ENCODE measurements around the gene ZBTB49.

Gene ZBTB49

DNA sequence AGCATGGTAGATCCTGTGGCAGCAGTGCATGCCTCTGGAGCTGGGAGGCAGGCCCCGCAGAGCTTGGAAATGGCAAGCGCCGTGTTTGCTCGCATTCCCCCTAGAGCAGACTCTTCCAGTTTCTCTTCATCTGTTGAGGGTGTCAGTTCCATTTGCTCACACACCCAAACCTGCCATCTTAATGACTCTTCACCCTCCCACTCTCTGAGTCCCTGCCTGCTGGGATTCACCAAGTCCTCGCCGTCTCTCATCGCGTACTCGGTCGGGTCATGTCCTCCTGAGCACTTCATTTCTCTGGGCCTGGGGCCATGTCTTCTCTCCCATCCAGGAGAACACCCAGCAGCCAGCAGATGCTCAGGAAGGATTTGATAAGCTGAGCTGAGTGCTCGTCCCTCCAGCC is 16.9 kb downstream of the ZBTB49 start:
- Mint-ChIP-seq H3K27ac (no peak overlapping the region), H3K4me1 (peaks cover 14% of the 10 kb centered on the region), H3K36me3 (peaks cover 43% of the 10 kb centered on the region), H3K4me3 (no peak overlapping the region), H3K9me3 (no peaks in the 10 kb centered on the region)
- no peak for DNase-seq (ENCODE audit: low spot score in 2 of 2)
- no peak for ATAC-seq

DNA sequence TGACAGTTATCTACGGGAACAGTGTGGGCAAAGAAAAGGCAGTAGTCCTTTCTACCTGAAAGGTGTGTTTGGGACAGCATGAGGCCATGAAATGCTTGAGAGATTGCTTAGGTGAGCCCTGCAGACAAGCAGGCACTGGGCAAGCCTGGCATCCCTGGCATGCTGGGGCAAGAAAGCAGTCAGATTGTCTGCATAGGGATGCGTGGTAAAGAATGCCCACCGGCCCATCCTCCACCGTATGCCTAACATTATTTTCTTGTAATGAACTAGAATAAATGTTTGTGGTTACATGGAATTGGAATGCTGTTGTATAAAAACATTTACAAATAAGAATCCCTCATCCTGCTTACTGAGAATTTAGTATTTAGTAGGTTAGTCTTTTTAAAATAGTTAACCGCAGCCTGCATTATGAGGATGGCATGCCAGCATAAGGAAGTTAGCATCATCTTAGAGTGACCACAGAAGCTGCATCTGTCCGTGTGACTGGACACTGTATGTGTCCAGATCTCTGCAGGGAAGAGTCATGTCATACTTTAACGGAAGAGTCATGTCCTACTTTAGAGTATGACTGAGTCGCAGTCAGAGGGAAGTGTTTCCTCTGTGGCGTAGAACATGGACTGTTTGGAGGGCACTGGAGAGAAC is 18.9 kb downstream of the ZBTB49 start:
- Mint-ChIP-seq H3K9me3 (no peaks in the 10 kb centered on the region), H3K4me3 (no peak overlapping the region), H3K27ac (no peak overlapping the region), H3K36me3 (peaks cover 38% of the 10 kb centered on the region), H3K4me1 (peaks cover 5% of the 10 kb centered on the region)
- ATAC-seq (no peak), DNase-seq (ENCODE audit: low spot score in 2 of 2) (no peak)

- Mint-ChIP-seq H3K4me1 (no peaks in the 10 kb centered on the region), H3K9me3 (no peaks in the 10 kb centered on the region), H3K4me3 (no peak overlapping the region), H3K36me3 (peaks cover 44% of the 10 kb centered on the region), H3K27ac (no peak overlapping the region)
- no peak for DNase-seq (ENCODE audit: low spot score in 2 of 2)
- ATAC-seq: no peak
Observed at GRCh38 chr4:4311193-4311592, 21.1 kb downstream of the ZBTB49 start.

- peaks cover 46% of the 10 kb centered on the region for H3K36me3 Mint-ChIP-seq
- H3K27ac Mint-ChIP-seq: peak overlapping the region; percentile 26
- no peak for ATAC-seq
- DNase-seq (ENCODE audit: low spot score in 2 of 2): no peak
- H3K9me3 Mint-ChIP-seq: no peaks in the 10 kb centered on the region
- H3K4me3 Mint-ChIP-seq: no peak overlapping the region
- no peaks in the 10 kb centered on the region for H3K4me1 Mint-ChIP-seq
Observed at GRCh38 chr4:4315461-4316149, 25.6 kb downstream of the ZBTB49 start.

DNA sequence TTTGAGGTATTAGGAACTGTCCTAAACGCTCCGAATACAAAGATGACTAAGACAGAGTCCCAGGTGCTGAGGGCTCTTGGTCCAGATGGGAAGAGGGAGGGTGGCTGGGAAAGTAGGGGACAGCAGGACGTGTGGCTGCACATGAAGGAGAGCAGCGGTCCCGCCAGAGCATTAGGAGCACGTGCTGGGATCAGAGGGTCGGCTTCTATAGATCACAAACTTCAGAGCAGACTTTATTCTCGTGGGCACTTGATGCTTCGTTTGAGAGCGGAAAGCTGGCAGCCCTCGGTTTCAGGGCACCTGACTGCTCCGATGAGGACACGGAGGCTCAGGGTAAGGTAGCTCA is 26.1 kb downstream of the ZBTB49 start:
- H3K36me3 Mint-ChIP-seq: peaks cover 51% of the 10 kb centered on the region
- no peaks in the 10 kb centered on the region for H3K4me1 Mint-ChIP-seq
- no peaks in the 10 kb centered on the region for H3K9me3 Mint-ChIP-seq
- DNase-seq (ENCODE audit: low spot score in 2 of 2) (no peak), ATAC-seq (no peak)
- H3K27ac Mint-ChIP-seq: peak overlapping the region; percentile 26
- H3K4me3 Mint-ChIP-seq: no peak overlapping the region

DNA sequence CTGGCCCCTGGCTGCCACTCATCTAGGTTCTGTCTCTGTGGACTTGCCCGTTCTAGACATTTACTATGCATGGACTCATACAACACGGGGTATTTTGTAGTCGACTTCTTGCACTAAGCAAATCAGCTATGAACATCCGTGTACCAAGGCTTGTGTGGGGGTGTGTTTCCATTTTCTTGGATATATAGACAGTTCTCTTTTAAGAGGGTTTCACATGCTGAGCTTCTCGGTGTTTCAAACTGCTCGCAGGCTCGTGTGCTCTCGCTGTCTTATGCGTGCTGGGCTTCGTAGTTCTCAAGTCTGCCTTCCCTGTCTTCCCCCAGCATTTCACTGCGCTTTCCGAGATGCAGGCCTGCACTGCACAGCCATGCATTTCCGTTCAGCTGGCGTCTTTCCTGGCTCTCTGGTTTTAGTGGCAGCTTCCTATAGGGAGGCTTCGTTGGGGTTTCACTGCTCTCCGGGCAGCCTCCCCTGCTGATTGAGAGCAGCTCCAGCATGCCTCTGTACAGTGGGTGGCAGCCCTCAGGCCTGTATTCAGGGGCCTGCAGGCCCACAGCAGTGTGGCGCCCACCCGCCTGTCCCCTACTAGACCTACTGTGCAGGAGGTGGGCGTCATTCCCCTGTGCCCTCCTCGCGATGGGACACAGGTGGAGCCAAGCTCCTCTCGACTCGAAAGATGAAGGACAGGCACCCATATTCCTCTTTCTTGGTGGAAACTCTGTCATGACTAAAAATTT is 27.6 kb downstream of the ZBTB49 start:
- no peak overlapping the region for H3K27ac Mint-ChIP-seq
- H3K4me1 Mint-ChIP-seq: peaks cover 4% of the 10 kb centered on the region
- DNase-seq (ENCODE audit: low spot score in 2 of 2) (no peak), ATAC-seq (no peak)
- no peak overlapping the region for H3K4me3 Mint-ChIP-seq
- H3K9me3 Mint-ChIP-seq: no peaks in the 10 kb centered on the region
- H3K36me3 Mint-ChIP-seq: peaks cover 51% of the 10 kb centered on the region

GRCh38 chr4:4320528-4320927 is 30.5 kb downstream of the ZBTB49 start:
- H3K4me1 Mint-ChIP-seq: peaks cover 5% of the 10 kb centered on the region
- DNase-seq (ENCODE audit: low spot score in 2 of 2) (no peak), ATAC-seq (no peak)
- H3K4me3 Mint-ChIP-seq: no peak overlapping the region
- peaks cover 25% of the 10 kb centered on the region for H3K36me3 Mint-ChIP-seq
- no peaks in the 10 kb centered on the region for H3K9me3 Mint-ChIP-seq
- no peak overlapping the region for H3K27ac Mint-ChIP-seq

GRCh38 chr4:4320951-4321714 is 31.1 kb downstream of the ZBTB49 start:
- Mint-ChIP-seq H3K9me3 (no peaks in the 10 kb centered on the region), H3K4me3 (no peak overlapping the region), H3K27ac (no peak overlapping the region), H3K4me1 (peaks cover 5% of the 10 kb centered on the region), H3K36me3 (peaks cover 21% of the 10 kb centered on the region)
- DNase-seq (ENCODE audit: low spot score in 2 of 2) (no peak), ATAC-seq (no peak)

- no peak overlapping the region for H3K4me3 Mint-ChIP-seq
- peaks cover 21% of the 10 kb centered on the region for H3K36me3 Mint-ChIP-seq
- peaks cover 5% of the 10 kb centered on the region for H3K4me1 Mint-ChIP-seq
- no peaks in the 10 kb centered on the region for H3K9me3 Mint-ChIP-seq
- peak overlapping the region; percentile 63 for H3K27ac Mint-ChIP-seq
- ATAC-seq (no peak), DNase-seq (ENCODE audit: low spot score in 2 of 2) (no peak)
Observed at GRCh38 chr4:4321951-4322688, 32.1 kb downstream of the ZBTB49 start.

DNA sequence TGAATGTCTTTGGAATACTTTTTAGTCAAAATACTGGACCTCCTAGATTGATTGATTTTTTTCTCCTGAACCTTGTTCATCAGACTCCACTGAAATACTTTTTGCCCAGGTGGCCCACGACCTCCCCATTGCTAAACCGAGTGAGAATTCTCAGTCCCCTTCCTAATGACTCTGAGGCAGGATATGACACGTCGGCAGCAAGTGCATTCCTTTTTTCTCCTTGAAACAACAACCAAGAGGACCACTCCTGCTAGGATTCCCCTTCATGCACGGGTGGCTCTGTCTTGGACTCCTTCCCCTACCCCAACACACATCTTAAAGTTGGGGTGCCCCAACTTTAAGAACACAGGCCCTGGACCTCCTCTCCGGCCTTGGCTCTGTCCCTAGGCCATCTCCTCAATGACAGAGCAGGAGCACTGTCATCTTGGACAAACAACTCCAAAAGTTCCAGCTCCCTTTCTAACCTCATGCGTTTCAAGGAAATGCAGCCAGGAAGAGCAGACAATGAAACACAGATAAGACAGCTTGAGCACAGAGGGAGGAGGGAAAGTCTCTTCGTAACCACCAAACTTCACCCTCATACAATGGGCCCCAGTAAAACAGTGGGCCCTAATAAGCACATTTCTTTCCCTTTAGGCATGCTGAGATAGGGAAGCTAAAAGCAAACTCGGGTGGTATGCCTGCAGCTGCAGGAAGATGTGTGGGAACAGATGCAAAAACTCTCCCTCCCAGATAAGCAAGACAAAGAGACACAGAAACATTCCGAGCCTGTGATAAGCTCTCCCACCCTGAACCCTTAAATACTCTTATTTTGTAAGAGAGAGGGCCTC is 33.9 kb downstream of the ZBTB49 start:
- Mint-ChIP-seq H3K27ac (peak overlapping the region; percentile 26), H3K36me3 (peaks cover 12% of the 10 kb centered on the region), H3K4me3 (no peak overlapping the region), H3K9me3 (no peaks in the 10 kb centered on the region), H3K4me1 (peaks cover 5% of the 10 kb centered on the region)
- no peak for ATAC-seq
- DNase-seq (ENCODE audit: low spot score in 2 of 2): no peak

DNA sequence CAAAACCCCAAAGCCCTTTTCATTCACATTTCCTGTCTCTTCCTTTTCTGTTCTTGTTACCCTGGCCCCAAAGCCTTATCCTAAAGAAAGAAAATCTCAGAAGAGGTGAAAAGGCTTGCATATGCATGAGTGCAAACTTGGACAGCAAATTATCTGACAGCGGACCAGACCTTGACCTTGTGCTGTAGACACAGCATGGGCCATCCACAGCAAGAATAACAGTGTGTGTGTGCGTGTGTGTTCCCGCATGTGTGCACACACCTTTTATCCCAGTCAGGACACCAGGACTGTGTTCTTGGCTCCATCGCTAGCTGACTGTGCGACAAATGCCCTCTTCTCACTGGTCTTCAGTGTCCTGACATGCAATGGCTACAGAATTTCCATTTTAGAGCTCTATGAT is 35.3 kb downstream of the ZBTB49 start:
- Mint-ChIP-seq H3K4me1 (peaks cover 5% of the 10 kb centered on the region), H3K27ac (no peak overlapping the region), H3K9me3 (no peaks in the 10 kb centered on the region), H3K4me3 (no peak overlapping the region), H3K36me3 (peaks cover 11% of the 10 kb centered on the region)
- no peak for DNase-seq (ENCODE audit: low spot score in 2 of 2)
- no peak for ATAC-seq

- Mint-ChIP-seq H3K9me3 (no peaks in the 10 kb centered on the region), H3K36me3 (peaks cover 2% of the 10 kb centered on the region), H3K4me3 (no peak overlapping the region), H3K27ac (no peak overlapping the region), H3K4me1 (peaks cover 5% of the 10 kb centered on the region)
- no peak for ATAC-seq
- DNase-seq (ENCODE audit: low spot score in 2 of 2): no peak
Observed at GRCh38 chr4:4326166-4326565, 36.1 kb downstream of the ZBTB49 start.

GRCh38 chr4:4327652-4328121 is 37.6 kb downstream of the ZBTB49 start:
- Mint-ChIP-seq H3K9me3 (no peaks in the 10 kb centered on the region), H3K4me1 (peaks cover 2% of the 10 kb centered on the region), H3K36me3 (no peaks in the 10 kb centered on the region), H3K4me3 (no peak overlapping the region), H3K27ac (no peak overlapping the region)
- ATAC-seq (no peak), DNase-seq (ENCODE audit: low spot score in 2 of 2) (no peak)

DNA sequence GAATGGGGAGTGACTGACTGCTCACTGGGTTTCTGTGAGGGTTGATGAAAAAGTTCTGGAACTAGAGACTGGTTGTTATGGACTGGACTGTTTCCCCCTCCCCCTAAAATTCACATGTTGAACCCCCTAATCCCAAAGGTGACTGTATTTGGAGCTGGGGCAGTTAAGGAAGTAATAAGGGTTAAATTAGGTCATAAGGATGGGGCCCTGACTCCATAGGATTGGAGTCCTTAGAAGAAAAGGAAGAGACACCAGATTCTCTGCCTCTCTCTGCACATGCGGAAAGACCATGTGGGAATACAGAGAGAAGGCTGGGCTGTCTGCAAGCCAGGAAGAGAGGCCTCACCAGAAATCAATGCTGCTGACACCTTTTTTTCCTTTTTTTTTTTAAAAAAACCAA is 38.2 kb downstream of the ZBTB49 start:
- DNase-seq (ENCODE audit: low spot score in 2 of 2) (no peak), ATAC-seq (no peak)
- Mint-ChIP-seq H3K9me3 (no peaks in the 10 kb centered on the region), H3K27ac (no peak overlapping the region), H3K4me1 (no peaks in the 10 kb centered on the region), H3K4me3 (no peak overlapping the region), H3K36me3 (no peaks in the 10 kb centered on the region)
